Pons (tissue), 1 donor: ENCODE measurements around the gene IL17D.

Experiments used
- DNase-seq: peaks from one replicate; pipeline ENCODE4 v3.0.0-alpha.2; 2016; ENCODE audit warnings: low spot score

The IL17D gene

DNA sequence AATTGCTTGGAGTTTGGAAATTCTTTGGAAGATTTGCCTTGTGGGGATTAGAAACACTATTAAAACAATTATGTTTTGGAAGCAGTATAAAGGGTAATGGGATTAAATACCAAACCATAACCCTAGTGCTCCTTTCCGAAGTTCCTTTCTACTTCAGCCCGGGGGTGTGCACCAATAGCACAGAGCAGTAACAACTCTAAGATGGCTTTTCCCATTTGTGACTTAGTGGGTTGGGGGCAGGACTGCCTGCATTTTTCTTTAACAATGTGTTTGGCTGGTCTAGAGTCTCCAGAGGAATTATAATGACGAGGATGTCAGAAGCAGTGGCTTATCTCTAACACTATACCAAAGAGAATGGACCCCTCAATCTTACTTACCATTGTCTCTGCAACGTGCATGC is 11.9 kb upstream of the IL17D start:
- DNase-seq = no peak

- no peak for DNase-seq
These were observed 7.4 kb upstream of the IL17D start for GRCh38 chr13:20696073-20696472.

DNA sequence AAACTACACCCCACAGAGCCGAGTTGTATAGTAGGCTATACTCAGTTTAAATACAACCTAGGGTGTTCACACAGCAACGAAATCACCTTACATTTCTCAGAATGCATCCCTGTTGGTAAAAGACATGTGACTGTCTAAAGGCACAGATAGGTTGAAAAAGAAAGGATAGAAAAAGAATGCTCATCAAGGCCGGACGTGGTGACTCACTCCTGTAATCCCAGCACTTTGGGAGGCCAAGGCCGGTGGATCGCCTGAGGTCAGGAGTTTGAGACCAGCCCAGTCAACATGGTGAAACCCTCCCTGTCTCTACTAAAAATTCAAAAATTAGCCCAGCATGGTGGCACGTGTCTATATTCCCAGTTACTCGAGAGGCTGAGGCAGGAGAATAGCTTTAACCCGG is 3.8 kb upstream of the IL17D start:
- DNase-seq = no peak

DNA sequence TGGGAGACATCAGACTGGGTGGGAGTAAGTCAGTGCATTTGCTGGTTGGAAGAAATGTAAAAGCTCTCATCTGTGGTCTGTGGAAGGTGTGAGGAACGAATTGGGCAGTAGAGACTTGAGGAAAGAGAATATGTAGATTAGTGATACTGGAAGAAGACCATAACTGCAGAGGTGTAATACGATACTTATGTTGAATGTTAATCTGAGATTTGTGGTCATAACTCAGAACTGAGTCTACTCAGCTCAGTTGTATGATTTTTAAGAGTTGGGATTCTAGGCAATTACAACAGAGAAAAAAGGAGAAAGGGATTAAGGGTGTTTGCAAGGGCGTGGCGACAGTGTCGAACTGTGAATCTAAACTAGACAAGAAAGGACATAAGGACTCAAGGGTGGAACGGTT is 3.2 kb upstream of the IL17D start:
- no peak for DNase-seq

GRCh38 chr13:20701461-20701860 is 2.0 kb upstream of the IL17D start:
- DNase-seq = no peak

GRCh38 chr13:20702530-20702914 is 977 bp upstream of the IL17D start:
- peak; percentile 68 for DNase-seq

DNA sequence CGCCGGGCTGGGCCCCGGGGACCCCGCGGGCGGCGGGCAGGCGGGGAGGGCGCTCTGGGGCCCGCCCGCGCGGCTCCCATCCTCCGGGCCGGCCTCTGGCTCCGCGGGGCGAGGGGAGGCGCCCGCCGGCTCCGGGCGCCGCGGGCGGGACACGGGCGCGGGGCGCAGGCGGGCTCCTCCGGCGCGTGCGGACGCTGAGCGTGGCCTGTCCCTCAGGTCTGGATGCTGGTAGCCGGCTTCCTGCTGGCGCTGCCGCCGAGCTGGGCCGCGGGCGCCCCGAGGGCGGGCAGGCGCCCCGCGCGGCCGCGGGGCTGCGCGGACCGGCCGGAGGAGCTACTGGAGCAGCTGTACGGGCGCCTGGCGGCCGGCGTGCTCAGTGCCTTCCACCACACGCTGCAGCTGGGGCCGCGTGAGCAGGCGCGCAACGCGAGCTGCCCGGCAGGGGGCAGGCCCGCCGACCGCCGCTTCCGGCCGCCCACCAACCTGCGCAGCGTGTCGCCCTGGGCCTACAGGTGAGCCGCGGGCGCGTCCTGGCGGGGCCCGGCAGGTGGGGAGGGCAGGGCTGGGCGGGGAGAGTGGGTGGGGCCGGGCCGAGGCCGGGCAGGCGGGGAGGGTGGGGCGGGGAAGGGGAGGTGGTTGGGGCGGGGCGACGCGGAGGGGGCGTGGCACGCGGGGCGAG is 420 bp downstream of the IL17D start:
- DNase-seq = no peak

GRCh38 chr13:20704459-20705069 is 1.1 kb downstream of the IL17D start:
- no peak for DNase-seq

- no peak for DNase-seq
These were observed 3.2 kb downstream of the IL17D start for GRCh38 chr13:20706661-20707060.

- DNase-seq = no peak
These were observed 4.7 kb downstream of the IL17D start for GRCh38 chr13:20708216-20708615.

DNA sequence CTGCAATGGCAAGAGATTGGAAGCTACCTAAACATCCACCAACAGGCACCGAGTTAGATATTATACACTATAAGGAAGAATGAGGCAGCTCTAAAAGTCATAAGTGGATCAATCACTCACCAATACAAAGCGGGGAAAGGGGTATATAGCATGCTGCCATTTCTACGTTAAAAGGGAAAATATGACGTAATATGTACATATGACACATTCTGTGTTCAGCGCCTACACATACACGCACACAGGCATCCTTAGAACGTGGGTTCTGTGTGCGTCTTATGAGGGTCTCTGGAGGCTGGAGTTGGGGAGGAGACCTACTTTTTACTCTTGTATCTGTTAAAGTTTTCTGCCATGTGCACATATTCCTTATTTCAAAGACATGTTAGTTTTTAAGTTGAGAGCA is 5.9 kb downstream of the IL17D start:
- DNase-seq = no peak

DNA sequence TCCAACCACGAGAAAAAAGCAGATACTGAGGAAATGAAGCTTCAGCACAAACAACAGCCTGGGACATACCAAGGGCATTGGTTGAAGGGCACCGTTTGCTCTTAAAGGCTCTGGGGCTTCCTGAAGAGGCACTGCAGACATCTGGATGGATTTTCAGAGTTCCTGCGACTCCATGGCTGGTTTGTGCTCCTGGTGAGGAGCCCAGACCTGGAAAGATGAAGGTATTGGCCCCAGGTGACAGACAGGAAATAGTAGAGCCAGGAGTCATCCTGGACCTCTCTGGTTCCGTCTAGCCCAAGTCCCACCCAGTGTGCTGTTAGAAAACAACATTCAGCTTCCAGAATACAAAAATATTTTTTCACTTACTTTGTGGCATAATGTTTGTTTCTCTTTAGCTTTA is 6.3 kb downstream of the IL17D start:
- no peak for DNase-seq

- no peak for DNase-seq
These were observed 8.0 kb downstream of the IL17D start for GRCh38 chr13:20711301-20712044.

DNA sequence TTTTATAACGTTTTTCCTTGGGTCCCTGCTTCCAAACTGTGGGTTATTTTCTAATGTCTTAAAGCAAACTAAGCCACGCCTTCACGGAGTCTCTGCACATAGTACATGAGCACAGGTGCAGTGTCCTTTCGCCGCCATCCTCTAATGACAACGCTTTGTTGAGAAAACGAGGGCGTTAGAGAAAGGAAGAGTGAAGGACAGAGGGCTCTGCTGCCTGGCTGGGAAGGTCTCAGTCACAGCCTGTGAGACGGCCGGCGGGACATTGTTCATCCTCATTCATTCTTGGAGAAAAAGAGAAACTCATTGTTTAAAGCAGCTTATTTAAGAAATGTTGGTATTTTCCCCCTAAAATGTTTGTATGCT is 9.5 kb downstream of the IL17D start:
- DNase-seq = no peak

DNA sequence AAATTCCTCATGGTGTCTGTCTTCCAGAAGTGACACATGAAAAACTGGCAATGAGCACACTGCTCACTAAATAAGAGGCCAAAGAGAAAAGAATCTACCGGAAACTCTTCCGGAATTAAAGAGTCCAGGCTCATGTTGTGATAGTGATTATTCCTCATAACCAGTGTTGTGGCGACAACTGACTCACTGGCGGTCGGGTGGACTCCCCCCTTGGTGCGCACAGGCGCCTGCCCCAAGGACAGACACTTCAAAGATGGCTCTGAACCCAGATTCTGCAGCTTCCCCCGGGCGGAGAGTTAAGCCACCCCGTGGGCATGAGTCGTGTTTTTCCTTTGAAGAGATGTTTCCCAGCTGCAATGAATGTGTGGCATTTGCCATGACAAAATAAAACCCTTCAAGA is 10.3 kb downstream of the IL17D start:
- no peak for DNase-seq

- no peak for DNase-seq
These were observed 10.7 kb downstream of the IL17D start for GRCh38 chr13:20714161-20714560.

GRCh38 chr13:20714563-20715329 is 11.2 kb downstream of the IL17D start:
- DNase-seq = no peak

DNA sequence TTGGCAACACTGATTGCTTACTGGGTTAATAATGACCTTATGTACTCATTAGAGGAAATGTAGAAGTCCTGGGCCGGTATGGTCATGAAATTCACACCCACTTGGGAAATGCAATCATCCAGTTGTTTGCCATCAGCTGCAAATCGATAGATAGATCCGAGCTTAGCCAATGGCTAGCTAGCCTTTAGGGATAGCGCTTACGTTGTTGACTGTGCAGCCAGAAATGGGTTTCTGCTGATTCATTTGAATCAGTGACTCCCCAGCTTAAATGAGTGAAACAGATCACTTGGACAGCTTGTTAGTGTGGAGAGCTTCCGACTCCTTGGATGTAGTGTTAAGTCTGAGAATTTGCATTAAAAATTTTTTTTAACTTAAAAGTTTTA is 11.8 kb downstream of the IL17D start:
- no peak for DNase-seq

- DNase-seq = no peak
These were observed 13.5 kb downstream of the IL17D start for GRCh38 chr13:20716951-20717350.

DNA sequence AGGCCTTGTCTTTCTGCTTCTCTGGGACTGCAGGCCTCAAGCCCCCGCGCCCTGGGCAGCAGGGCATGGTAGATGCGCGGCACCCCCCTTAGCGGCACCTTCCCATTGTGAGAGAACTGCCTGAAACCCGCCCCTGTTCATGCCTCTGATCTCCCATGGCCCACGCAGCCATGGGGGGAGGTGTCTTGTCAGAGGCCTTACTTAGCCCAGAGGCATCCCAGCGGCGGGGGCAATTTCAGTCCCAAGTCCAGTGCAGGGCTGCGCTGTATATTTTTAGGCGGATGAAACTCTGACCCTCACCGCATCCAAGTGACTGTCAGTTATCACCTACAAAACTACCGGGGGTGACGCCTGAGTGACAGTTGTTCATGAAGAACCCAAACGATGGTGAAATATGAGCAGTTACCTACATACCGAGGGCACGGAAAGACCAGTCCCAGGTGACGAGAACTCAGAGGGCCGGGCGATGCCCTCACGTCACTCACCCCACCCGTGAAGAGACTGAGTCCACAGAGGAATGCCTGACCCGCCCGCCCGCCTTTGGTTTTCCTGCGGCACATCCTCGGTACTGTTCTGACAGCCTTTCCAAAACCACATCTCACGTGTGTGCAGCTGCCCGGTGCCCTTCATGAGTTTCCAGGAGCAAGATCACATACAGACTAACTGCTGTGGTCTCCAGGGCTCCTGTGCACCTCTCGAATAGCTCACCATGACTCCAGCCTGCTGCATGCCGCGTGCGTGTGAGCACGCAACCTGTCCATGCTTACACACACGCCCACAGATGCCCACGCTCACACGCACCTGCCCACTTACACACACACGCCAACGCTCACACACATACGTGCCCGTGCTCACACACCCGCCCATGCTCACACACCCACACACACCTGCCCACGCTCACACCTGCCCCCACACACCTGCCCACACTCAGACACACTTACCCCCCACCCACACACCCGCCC is 14.4 kb downstream of the IL17D start:
- DNase-seq = no peak

DNA sequence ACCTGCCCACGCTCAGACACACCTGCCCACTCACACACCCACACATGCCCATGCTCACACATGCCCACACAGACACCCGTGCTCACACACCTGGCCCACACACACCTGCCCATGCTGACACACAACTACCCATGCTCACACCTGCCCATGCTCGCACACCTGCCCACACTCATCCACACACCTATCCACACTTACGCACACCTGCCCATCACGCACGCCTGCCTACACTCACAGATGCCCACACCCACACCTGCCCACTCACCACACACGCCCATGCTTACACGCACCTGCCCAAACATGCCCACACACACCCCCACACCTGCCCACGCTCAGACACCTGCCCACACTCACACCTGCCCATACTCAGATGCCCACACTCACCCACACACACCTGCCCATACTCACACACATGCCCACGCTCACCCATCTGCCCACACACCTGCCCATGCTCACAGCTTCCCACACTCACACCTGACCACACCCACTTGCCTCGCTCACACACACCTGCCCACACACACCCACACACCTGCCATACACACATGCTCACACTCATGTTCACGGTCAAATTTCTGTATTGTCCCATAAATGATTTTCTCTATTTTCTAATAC is 15.6 kb downstream of the IL17D start:
- no peak for DNase-seq
